Endothelial cell of hepatic sinusoid (primary cell): Measurements from ENCODE around the gene GNB4.

Experiments
- in situ Hi-C: cut with HindIII; loops from 2 replicates; pipeline ENCODE4 v1.10.0; 2017; ENCODE audit warnings: low sequenced_read_pairs

GNB4 gene

DNA sequence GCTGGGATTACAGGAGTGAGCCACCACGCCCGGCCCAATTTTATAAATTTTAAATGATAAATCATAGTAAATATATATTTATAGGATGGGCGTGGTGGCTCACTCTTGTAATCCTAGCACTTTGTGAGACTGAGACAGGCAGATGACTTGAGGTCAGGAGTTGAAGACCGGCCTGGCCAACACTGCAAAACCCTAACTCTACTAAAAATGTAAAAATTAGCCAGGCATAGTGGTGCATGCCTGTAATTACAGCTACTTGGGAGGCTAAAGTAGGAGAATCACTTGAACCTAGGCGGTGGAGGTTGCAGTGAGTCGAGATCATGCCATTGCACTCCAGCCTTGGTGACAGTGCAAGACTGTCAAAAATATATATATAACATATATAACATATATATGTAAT lies 77.3 kb downstream of the GNB4 start:
- in situ Hi-C loops, result no loop called here

- in situ Hi-C loops, result no loop called here
Observed at GRCh38 chr3:179369621-179370020, 81.6 kb downstream of the GNB4 start.

GRCh38 chr3:179363332-179363731 lies 87.9 kb downstream of the GNB4 start:
- in situ Hi-C loops, result no loop called here

- in situ Hi-C loops, result no loop called here
Observed at GRCh38 chr3:179355996-179356395, 95.3 kb downstream of the GNB4 start.

- in situ Hi-C loops, result no loop called here
Observed at GRCh38 chr3:179348325-179349013, 102.8 kb downstream of the GNB4 start.

- in situ Hi-C loops, result no loop called here
Observed at GRCh38 chr3:179347345-179348194, 103.7 kb downstream of the GNB4 start, which contains the start of gene MFN1. MFN1 (plus strand) TSS chr3:179347709; CDS start chr3:179348852, 1,143 bp downstream.
